ENCODE data around the gene DBP. TPM values are rescaled to one million over a fixed set of nuclear protein-coding genes. Genes with fewer than 3 reads are reported as not detected.

Gene DBP
- total RNA-seq, 1 experiment from 2014 or later: 12.0 TPM

- ChIA-PET CTCF (interaction anchor here (0.6 to 2.7 kb wide), 8 partner anchors 9 to 125 kb away, joined by 4 to 17 read pairs (median 6); no protein-coding TSS in a partner anchor), POLR2A (interaction anchor here (0.7 to 2.6 kb wide), 10 partner anchors 10 to 281 kb away, joined by 3 to 18 read pairs (median 4); partner anchors contain the start of gene CA11)
- Mint-ChIP-seq H3K27ac (peak within 1 kb of the TSS; percentile 98), H3K4me3 (peak within 1 kb of the TSS; percentile 99), H3K4me1 (peaks cover 52% of the 10 kb centered on the region), H3K36me3 (peaks cover 40% of the 10 kb centered on the region), H3K9me3 (no peaks in the 10 kb centered on the region), H3K27me3 (ENCODE audit: low read depth) (no peaks in the 10 kb centered on the region)
- DNase-seq (ENCODE audit: low spot score): peak; percentile 74
- ATAC-seq: peak; percentile 13
- no peak for TF ChIP-seq NR2C2 (CRISPR knock-in tag; IDR thresholded peaks at IDR 0.05)
- no peak for TF ChIP-seq TEAD4 (CRISPR knock-in tag; IDR thresholded peaks at IDR 0.05)
- no peak for TF ChIP-seq GABPB1 (CRISPR knock-in tag; IDR thresholded peaks at IDR 0.05)
- TF ChIP-seq ZNF121 (CRISPR knock-in tag; IDR thresholded peaks at IDR 0.05): no peak
- TF ChIP-seq ZNF532 (CRISPR knock-in tag; IDR thresholded peaks at IDR 0.05; ENCODE audit: borderline replicate concordance): peak; percentile 99
- peak; percentile 73 for TF ChIP-seq FOXP1 (CRISPR knock-in tag; IDR thresholded peaks at IDR 0.05; ENCODE audit: borderline replicate concordance)
- peak; percentile 98 for TF ChIP-seq ZNF416 (CRISPR knock-in tag; IDR thresholded peaks at IDR 0.05)
- TF ChIP-seq IRF1 (CRISPR knock-in tag; IDR thresholded peaks at IDR 0.05): no peak
- TF ChIP-seq RELA (CRISPR knock-in tag; IDR thresholded peaks at IDR 0.05; ENCODE audit: borderline replicate concordance): no peak
- no peak for TF ChIP-seq ZNF232 (CRISPR knock-in tag; IDR thresholded peaks at IDR 0.05)
- peak; percentile 60 for TF ChIP-seq ZNF423 (CRISPR knock-in tag; IDR thresholded peaks at IDR 0.05)
- no peak for TF ChIP-seq HMGA2 (CRISPR knock-in tag; IDR thresholded peaks at IDR 0.05)
- no peak; the same call in 1 of the 2 replicates for TF ChIP-seq ESRRA (CRISPR knock-in tag; IDR thresholded peaks at IDR 0.05; ENCODE audit: borderline replicate concordance)
- peak; percentile 95 for TF ChIP-seq PRDM15 (CRISPR knock-in tag; IDR thresholded peaks at IDR 0.05)
- TF ChIP-seq ATF3 (CRISPR knock-in tag; conservative IDR thresholded peaks at IDR 0.05): no peak; the same call in 1 of the 2 replicates
- TF ChIP-seq FOXK1 (CRISPR knock-in tag; IDR thresholded peaks at IDR 0.05): no peak
- TF ChIP-seq ZNF281 (CRISPR knock-in tag; IDR thresholded peaks at IDR 0.05): peak; percentile 59; the same call in 1 of the 2 replicates
- no peak for TF ChIP-seq NFE2L1 (CRISPR knock-in tag; IDR thresholded peaks at IDR 0.05)
- no peak for TF ChIP-seq ATF2 (CRISPR knock-in tag; IDR thresholded peaks at IDR 0.05; ENCODE audit: borderline replicate concordance, low read depth)
- no peak for TF ChIP-seq ZSCAN18 (CRISPR knock-in tag; IDR thresholded peaks at IDR 0.05)
- TF ChIP-seq MLX (CRISPR knock-in tag; IDR thresholded peaks at IDR 0.05): no peak
Observed at GRCh38 chr19:48614436-48615230, 22.5 kb downstream of the DBP start, which contains the start of gene FAM83E. Gene FAM83E, minus strand, starts transcription at chr19:48615076. Its CDS starts 1,704 bp downstream, at chr19:48613372.

All from WTC11 (cell line).